GM12878 (cell line): ENCODE measurements around the gene MROH7.

Experiments used
- IKZF1 ChIP-seq: fragments of 450-650 bp; conservative IDR thresholded peaks from 2 replicates; pipeline ENCODE4 v1.6.1; 2017; ENCODE audit warnings: antibody characterized with exemption, mild to moderate bottlenecking
- POLR2AphosphoS5 ChIP-seq: IDR thresholded peaks from 2 replicates; pipeline ENCODE4 v1.6.1; 2011; ENCODE audit warnings: mild to moderate bottlenecking, low read length, inconsistent platforms
- TAF1 ChIP-seq: IDR thresholded peaks from 2 replicates; pipeline ENCODE4 v1.6.1; 2011; ENCODE audit warnings: mild to moderate bottlenecking, low read depth, low read length, borderline replicate concordance
- TF ChIP-seq, protein P1 (sequence below), 3 experiments: IDR thresholded peaks in 2 of 3; conservative IDR thresholded peaks in 1 of 3; 2 replicates each; pipeline ENCODE4 v1.5.1; 2011; ENCODE audit warnings: low read depth in 3 of 3, low read length in 3 of 3, mild to moderate bottlenecking in 3 of 3, control low read depth in 2 of 3, moderate library complexity in 2 of 3, inconsistent platforms in 1 of 3, mixed read lengths in 1 of 3; ENCODE audit not compliant: control insufficient read depth in 2 of 3, insufficient read depth in 1 of 3; ENCODE audit errors: extremely low read depth in 1 of 3

DNA sequence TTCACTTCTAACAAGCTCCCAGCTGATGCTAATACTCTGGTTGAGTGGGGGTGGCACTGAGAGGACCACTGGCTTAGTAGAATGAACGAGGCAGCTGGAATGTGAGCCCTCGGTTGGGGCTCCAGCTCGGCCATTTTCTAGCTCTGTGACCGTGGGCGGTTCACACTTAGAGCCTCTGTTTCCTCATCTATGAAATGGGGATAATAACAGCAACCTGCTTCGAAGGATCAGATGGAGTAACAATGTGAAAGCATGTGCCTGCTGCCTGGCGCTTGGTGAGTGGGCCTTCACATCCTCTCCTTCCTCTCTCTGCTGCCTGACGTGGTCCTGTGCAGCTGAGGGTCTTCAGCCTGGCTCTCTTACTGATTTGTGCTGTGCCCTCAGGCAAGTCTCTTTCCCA is 53.2 kb downstream of the MROH7 start:
- TF ChIP-seq POLR2AphosphoS5 = no peak
- TF ChIP-seq TAF1 = no peak
- TF ChIP-seq, protein P1, sequence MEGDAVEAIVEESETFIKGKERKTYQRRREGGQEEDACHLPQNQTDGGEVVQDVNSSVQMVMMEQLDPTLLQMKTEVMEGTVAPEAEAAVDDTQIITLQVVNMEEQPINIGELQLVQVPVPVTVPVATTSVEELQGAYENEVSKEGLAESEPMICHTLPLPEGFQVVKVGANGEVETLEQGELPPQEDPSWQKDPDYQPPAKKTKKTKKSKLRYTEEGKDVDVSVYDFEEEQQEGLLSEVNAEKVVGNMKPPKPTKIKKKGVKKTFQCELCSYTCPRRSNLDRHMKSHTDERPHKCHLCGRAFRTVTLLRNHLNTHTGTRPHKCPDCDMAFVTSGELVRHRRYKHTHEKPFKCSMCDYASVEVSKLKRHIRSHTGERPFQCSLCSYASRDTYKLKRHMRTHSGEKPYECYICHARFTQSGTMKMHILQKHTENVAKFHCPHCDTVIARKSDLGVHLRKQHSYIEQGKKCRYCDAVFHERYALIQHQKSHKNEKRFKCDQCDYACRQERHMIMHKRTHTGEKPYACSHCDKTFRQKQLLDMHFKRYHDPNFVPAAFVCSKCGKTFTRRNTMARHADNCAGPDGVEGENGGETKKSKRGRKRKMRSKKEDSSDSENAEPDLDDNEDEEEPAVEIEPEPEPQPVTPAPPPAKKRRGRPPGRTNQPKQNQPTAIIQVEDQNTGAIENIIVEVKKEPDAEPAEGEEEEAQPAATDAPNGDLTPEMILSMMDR (IDR thresholded peaks at IDR 0.05 in 2 of 3, conservative IDR thresholded peaks at IDR 0.05 in 1 of 3; ENCODE audit: control insufficient read depth in 2 of 3, extremely low read depth in 1 of 3, insufficient read depth in 1 of 3, low read depth in 3 of 3, low read length in 3 of 3) = no peak
- TF ChIP-seq IKZF1 = no peak
